Epithelial cell of proximal tubule (primary cell): ENCODE measurements around the gene SLC2A4RG. TPM values are rescaled to one million over a fixed set of nuclear protein-coding genes. Genes with fewer than 3 reads are reported as not detected.

Experiments used
- DNase-seq: peaks from one replicate; pipeline ENCODE4 v3.0.0-alpha.2; 2011; ENCODE audit warnings: low read depth
- H3K4me3 ChIP-seq: 2 replicates; pipeline ENCODE4 v1.5.1; 2011; ENCODE audit warnings: low read depth, mild to moderate bottlenecking, low read length
- CTCF ChIP-seq: conservative IDR thresholded peaks from 2 replicates; pipeline ENCODE4 v1.5.1; 2012; ENCODE audit warnings: low read depth, mild to moderate bottlenecking, low read length
- total RNA-seq: library from RNA; depleted of rRNA; stranded (reverse); fragments of >200 nt; gene quantifications from 2 replicates; pipeline ENCODE4 v1.2.3, GENCODE V29; 2015

SLC2A4RG gene
- total RNA-seq, 1 donor from 2014 or later = 91.5 TPM

GRCh38 chr20:63731410-63731809, 8.2 kb upstream of the SLC2A4RG start:
- DNase-seq = no peak
- H3K4me3 ChIP-seq = no peak overlapping the region
- TF ChIP-seq CTCF = no peak

- no peak for DNase-seq
- H3K4me3 ChIP-seq = no peak overlapping the region
- TF ChIP-seq CTCF = no peak
Observed at GRCh38 chr20:63732118-63733095, 7.2 kb upstream of the SLC2A4RG start.

- no peak for DNase-seq
- H3K4me3 ChIP-seq = no peak overlapping the region
- no peak for TF ChIP-seq CTCF
Observed at GRCh38 chr20:63733117-63733516, 6.5 kb upstream of the SLC2A4RG start.

GRCh38 chr20:63733579-63734081, 5.9 kb upstream of the SLC2A4RG start:
- no peak for TF ChIP-seq CTCF
- DNase-seq = no peak
- H3K4me3 ChIP-seq = no peak overlapping the region

GRCh38 chr20:63734111-63734945, 5.2 kb upstream of the SLC2A4RG start:
- no peak overlapping the region for H3K4me3 ChIP-seq
- no peak for TF ChIP-seq CTCF
- DNase-seq = no peak

GRCh38 chr20:63734946-63735858, 4.4 kb upstream of the SLC2A4RG start:
- TF ChIP-seq CTCF = no peak
- no peak for DNase-seq
- no peak overlapping the region for H3K4me3 ChIP-seq
